TTC549 (cell line): ENCODE results near the gene COL5A3.
"Not testable (repeated sequence)": the region's sequence is repeated elsewhere in the genome, so short reads cannot be mapped to it uniquely, and the experiment has no call there.

ENCODE experiments used
- FAIRE-seq: peaks from 2 replicates; lab custom pipeline; 2012; peaks lifted over from hg19 to GRCh38; lab: Jason Lieb, UNC

COL5A3 gene

DNA sequence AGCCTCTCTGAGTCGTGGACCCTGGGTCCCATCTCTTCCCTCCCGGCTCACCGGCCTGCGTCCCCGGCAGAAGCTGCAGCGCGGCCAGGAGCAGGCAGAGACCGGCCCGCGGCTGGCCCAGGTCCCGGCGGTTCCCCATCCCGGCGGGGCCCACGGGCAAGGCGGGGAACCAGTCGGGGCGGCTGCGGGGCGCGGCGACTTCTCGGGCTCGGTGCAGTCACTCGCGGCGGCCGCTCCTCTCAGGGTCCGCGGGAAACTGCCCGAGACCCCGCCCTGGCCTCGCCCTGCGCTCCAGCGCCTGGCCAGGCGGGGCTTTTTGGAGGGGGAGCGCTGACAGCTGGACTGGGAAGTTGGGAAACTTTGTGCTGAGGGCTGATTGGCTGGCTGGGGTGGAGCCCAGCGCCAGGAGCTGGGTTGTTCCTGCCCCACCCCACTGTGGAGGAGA, at the start of gene COL5A3:
TSS of gene COL5A3 (minus strand) at position 258 of the 445 bp plus-strand sequence. CDS start at position 139, 119 bp downstream.
- FAIRE-seq = no peak

DNA sequence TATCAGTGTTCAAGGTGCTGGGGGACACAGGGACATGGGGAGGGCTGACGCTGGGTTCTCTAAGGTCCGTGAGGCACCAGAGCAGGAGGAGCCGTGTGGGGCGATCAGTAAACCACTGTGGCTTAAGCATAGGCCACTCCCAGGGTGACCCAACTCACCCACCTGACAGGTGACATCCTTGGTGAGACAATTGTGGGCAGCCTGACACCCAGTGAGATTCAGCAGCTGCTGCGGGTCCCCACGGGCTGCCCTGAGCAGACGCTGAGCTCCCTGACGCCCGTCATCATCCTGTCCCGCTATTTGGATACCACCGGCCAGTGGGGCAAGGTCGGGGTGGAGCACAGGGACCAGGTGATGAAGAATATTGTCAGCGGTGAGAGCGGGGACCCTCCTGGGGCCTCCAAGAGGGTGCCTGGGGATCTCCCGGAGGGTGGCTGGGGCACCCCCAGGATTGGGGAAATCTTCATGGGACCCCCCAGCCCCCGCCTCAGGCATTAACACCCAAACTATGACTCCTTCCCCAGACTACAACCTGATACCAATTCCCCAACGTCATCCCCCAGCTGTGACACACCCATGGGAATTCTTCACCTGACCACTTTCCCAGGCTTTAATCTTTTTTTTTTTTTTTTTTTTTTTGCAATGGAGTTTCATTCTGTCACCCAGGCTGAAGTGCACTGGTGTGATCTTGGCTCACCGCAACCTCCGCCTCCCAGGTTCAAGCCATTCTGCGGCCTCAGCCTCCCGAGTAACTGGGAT, 42.5 kb upstream of the COL5A3 start:
- no peak for FAIRE-seq

DNA sequence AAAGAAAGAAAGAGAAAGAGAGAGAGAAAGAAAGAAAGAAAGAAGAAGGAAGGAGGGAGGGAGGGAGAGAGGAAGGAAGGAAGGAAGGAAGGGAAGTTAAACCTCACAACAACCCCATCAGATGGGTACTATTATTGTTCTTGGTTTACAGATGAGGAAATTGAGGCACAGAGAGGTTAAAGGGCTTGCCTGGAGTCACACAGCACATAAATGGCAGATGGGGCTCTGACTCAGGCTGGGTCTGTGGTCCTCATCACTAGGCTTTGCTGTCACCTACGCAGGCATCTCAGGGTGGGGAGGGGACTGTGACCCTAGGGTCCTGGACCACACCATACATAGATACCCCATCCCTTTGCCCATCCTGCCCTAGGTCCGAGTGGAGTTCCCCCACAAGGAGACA, 39.3 kb upstream of the COL5A3 start:
- FAIRE-seq = no peak

DNA sequence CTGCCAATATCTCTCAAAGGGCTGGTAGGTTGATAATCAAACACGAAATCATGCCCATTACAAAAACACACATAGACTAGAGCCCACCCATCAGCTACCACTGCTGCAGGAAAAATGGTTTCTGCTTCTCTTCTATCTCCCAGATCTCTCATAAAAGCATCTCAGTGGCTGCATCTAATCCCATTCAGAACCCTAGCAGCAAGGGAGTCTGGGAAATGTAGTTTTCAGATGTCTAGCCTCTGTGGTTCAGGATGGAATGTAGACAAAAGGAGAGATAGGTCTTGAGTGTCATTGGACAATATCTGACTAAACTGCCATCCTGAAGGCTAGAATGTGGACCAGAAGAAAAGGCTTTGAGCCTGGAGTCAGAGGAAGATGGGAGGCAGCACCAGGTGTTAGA, 35.1 kb upstream of the COL5A3 start:
- no peak for FAIRE-seq

DNA sequence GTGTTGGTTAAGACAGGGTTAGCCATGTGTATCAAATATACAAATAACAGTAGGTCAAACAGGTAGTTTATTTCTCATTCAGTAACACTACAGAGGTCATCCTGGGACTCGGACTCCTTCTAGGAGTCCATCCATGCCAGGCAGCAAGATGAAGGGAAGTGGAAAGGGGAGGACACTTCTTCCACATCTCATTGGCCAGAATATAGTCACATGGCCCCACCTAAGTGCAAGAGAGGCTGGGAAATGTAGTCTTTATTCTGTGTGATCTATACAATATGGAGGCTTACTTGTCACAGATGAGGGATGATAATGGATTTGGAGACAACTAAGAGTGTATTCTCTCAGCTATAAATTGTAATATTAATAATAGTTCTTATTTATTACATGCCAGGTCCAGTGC, 34.1 kb upstream of the COL5A3 start:
- no peak for FAIRE-seq

DNA sequence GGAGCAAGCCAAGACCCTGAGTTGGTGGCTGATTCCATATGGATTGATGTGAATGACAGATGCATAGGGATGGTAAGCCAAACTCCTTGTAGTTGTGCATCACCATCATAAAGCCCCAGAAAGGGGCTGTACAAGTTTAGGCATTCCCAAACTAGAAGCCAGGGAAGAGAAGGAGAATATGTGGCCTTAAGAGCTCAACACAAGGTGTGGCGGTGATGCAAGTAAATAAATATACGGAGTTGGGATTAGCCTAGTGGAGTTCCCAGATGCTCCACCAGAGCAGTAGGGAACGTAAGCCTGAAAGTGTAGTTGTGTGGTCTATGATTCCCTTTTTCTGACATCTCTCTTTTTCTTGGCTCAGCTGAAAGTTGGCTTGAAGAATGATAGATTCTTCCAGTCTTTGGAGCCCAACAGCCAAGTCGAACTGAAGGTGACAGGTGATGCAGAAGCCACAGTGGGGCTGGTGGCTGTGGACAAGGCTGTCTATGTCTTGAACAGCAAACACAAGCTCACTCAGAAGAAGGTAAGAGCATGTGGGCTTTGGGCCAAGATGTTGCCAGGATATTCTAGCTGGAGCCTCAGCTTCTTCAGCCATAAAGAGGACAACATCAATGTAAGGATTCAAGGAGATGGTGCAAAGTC, 33.1 kb upstream of the COL5A3 start:
- FAIRE-seq = no peak

DNA sequence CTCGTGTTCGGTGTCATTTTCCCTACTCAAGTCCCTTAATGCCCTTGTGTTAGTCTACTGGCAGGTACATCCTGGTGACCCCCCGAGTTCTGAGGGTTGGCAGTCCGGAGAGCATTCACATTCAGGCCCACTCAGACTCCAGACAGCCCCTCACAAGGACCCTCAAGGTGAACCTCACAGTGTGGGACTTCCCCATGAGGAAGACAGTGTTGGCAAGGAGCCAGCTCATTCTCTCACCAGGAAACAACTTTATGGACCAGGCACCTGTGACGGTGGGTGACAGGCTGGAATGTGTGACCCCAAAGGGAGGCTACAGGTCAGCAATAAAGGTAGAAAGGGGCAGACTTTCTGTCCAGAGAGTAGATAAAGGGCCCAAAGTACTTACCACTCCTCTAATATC, 27.5 kb upstream of the COL5A3 start:
- no peak for FAIRE-seq

DNA sequence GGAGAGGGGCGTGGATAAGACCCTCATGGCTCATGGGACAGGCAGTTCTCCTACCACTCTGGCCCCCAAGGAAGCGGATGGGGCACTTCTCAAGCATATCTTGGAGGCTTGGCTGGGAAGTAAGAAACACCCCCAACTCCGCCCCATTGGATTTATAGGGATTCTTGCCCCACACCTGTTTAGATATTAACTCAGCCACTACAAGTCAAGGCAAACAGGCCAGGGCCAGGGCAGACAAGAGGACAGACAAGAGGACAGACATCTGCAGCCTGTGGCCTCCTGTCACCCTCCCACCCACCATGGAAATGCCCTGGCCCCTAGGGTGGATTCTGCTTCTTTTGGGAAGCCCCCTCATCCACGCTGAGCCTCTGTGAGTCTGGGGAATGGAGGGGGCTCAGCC, 27.1 kb upstream of the COL5A3 start:
- no peak for FAIRE-seq

DNA sequence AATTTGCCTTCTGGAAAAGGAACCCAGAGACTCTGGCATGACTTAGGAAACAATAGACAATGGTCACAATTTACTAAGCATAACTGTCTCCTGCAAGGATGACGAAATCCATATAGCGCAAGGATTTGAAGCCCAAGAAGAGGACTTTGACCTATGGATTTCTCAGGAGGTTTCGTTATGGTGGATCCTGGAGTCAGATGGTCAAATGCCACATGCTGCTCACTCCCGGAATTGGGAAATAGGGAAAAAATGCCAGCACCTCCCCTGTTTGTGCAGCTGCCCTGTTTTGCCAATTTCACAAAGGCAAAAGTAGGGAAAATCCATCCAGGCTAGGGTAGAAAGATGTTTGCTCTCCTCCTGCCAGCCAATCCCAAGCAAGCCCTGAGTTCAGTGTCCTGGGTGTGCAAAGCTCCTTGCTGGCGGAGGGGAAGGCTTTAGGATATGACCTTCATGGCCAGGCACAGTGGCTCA, 26.3 kb upstream of the COL5A3 start:
- FAIRE-seq = no peak

DNA sequence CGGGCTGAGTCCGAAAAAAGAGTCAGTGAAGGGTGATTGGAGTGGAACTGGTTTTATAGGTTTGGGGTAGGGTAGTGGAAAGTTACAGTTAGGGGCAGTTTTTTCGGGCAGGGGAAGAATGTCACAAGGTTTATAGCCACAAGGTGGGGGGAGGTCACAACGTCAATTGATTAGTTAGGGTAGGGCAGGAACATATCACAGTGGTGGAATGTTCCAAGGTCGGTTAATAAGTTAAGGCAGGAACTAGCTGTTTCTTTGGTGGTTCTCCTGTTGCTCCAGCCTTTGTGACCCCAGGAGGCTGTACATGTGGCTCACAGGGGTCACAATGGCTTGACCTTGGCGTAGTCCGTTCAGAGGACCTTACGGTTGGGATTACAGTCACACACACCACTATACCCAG, 23.3 kb upstream of the COL5A3 start:
- no peak for FAIRE-seq

DNA sequence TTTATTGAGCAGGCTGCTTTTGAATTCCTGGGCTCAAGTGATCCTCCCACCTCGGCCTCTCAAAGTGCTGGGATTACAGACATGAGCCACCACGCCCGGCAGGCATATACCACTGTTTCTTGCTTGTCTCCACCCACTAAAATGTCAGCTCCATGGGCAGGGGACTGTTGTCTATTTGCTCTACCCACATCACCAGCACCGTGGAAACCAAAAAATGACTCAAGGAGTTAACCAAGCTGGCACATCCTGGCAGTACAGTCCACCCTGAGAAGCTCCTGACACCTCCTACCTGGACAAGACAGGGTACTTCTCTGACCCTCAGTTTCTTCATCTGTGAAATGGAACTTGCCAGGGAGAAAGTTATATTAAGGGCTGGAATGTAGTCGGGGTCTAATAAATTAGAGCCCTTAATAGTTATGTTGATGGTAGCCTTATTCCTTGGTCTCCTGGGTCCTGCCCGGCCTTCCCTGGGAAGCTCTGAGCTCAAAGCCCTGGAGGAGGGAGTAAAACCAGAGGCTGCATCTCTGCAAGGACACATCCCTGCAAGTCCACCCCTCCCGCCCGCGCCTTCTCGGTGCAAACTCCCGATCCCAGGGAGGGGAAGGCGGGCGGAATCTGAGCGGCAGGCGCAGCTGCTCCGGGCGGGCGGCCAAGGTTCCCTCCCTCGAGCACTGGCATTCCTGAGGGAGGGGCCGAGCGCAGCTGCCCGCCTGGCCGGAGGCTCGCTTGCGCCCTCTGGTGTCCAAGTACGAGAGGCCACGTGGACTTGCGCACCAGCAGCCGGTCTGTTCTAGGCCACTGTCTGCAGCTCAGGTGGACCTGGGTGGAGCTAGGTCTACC, 17.1 kb upstream of the COL5A3 start:
- no peak for FAIRE-seq

DNA sequence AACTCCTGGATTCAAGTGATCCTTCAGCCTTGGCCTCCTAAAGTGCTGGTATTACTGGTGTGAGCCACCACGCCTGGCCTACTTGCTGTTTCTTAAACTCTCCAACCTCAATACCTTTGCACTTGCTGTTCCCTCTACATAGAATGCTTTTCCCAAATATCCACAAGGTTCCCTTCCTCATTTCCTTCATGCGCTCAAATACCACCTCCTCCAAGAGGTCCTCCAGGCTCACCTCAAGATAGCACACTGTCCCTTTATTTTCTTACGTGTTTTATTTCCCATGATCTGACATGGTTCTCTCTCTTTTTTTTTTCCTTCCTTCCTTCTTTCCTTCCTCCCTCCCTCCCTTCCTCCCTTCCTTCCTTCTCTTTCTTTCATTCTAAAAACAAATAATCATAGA, 16.4 kb upstream of the COL5A3 start:
- no peak for FAIRE-seq

DNA sequence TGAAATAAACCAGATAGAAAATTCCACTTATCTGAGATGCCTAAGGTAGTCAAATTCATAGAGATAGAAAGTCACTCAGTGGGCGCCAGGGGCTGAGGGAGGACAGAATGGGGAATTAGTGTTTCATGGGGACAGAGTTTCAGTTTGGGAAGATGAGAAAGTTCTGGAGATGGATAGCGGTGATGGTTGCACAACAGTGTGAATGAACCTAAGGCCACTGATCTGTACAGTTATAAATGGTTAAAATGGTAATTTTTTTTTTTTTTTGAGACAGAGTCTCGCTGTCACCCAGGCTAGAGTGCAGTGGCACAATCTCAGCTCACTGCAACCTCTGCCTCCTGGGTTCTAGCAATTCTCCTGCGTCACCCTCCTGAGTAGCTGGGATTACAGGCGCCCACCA, 12.8 kb upstream of the COL5A3 start:
- FAIRE-seq = not testable (repeated sequence)

DNA sequence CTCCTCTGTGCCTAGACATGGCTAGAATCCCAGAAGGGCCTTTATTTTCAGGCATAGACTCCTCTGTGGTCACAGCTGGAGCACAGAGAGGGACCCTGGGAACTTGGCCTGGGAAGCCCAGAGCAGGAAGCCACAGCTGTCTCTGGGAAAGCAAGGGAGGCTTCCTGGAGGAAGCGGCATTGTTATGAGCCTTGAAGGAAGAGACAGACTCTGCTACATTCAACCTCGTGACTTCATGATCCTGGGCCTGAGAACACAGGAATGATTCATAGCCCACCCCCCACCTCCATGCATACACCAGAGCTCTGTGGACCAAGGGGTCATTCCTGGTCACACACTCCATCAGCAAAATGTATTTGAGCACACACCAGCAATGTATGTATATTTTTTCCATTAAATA, 11.6 kb upstream of the COL5A3 start:
- FAIRE-seq = no peak

DNA sequence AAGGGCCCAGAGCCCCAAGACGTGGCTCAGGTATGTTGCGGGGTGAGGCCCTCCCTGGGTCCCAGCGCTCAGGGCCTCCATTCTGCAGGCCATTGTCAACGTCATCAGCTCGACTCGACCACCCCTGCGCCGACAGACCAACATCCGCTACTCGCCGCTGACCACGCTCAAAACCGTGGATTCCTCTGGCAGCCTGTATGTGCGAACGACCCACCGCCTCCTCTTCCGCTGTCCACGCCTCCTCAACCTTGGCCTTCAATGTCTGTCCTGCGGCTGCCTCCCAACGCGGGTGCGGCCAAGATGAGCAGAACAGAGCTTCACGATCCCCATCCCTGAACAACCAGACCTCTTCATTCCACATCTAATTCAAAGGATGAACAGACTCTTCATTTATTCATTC, 11.1 kb upstream of the COL5A3 start:
- FAIRE-seq = no peak

DNA sequence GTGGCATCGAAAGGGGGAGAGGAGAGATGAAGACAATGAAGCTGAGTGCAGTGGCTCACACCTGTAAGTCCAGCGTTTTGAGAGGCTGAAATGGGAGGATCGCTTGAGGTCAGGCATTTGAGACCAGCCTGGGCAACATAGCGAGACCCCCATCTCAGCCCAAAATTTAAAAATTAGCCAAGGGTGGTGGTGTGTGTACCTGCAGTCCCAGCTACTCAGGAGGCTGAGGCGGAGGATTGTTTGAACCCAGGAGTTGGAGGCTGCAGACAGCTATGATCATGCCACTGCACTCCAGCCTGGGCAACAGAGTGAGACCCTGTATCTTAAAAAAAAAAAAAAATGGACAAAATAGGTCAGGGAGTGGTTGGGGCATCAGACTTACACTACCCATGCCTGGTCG, 10.5 kb upstream of the COL5A3 start:
- no peak for FAIRE-seq

DNA sequence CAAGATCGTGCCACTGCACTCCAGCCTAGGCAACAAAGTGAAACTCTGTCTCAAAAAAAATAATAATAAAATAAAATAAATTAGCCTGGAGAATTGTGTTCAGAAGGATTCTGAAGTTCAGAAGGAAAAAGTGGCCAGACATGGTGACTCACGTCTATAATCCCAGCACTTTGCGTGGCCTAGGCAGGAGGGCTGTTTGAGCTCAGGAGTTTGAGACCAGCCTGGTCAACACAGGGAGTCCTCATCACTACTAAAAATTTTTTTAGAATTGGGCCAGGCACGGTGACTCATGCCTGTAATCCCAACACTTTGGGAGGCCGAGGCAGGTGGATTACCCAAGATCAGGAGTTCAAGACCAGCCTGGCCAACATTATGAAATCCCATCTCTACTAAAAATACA, 8.9 kb upstream of the COL5A3 start:
- no peak for FAIRE-seq

DNA sequence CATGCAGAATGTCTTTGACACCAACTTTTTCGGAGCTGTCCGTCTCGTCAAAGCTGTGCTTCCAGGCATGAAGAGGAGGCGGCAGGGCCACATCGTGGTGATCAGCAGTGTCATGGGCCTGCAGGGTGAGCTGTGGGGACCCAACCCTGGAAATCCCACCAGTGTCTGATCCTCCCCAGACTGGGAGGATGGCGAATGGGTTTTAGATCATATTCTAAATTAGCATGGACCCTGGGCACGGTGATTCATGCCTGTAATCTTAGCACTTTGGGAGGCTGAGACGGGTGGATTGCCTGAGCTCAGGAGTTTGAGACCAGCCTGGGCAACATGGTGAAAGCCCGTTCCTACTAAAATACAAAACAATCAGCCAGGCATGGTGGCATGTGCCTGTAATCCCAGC, 8.5 kb upstream of the COL5A3 start:
- no peak for FAIRE-seq

DNA sequence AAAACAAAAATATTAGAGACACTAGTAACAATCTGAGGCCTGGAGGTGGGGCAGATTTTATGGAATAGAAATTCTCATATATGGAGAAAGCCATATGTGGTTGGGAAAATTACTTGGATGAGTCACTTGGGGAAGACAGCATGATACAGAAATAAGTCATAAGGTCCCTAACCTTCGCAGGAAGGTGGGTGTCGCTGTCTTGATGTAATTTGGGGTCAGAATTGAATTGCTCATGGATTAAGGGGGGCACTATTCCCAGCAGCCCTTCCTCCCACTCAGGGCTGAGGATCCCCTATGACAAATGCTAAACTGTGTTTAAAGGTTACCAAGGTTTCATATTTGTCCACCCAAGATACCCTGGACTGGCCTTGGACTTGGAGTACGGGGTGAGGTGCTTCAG, 8.0 kb upstream of the COL5A3 start:
- FAIRE-seq = no peak

DNA sequence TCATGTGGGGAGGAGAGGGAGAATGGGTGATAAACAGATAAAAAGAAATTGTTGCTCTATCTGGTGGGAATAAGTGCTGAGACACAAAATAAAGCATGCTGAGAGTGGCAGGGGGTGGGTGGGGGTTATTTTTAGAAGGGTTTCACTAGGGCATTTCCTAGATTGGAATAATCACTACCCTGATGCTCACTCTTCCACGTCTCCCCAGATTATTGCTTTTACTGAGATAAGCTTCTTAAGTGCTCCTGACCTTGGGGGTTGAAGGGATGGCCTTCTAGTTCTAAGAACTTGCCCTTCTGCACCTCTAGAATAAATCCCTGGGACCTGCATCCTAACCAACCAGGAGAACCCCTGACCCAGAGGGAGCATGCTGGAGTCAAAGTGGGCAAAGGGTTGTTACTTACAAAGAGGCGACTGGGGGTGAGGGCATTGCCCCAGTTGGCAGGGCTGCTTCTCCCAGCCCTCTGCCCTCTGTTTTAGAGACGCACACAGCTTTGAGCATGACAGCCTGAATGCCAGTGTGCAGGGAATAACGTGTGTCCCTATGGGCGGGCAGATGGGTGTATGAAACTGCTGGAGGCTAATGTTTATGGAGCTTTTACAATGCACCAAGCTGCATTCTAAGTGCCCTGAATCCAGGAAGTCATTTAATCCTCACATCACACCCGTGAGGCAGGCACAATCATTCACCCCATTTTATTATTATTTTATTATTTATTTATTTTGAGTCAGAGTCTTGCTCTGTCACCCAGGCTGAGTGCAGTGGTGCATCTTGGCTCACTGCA, 3.7 kb upstream of the COL5A3 start:
- FAIRE-seq = no peak

DNA sequence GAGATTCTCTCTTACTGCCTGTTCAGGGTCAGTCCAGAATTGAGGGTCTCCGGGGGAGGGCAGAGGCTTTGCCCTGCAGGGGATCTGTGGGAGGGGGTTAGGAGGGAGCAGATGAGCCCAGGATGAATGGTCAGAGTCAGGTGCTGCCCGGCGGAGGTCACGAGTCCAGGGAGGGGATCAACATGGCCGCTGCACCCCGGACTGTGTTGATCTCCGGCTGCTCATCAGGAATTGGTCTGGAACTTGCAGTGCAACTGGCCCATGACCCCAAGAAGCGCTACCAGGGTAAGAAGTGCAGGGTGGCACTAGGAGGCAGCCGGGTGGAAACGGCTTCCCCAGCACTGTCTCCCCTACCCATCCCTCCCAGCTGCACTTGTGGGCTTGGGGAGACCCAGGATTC, 3.0 kb upstream of the COL5A3 start, which contains the start of gene RDH8:
TSS of gene RDH8 (plus strand) at position 168 of the 400 bp plus-strand sequence. CDS start at position 183, 15 bp downstream.
- FAIRE-seq = no peak

DNA sequence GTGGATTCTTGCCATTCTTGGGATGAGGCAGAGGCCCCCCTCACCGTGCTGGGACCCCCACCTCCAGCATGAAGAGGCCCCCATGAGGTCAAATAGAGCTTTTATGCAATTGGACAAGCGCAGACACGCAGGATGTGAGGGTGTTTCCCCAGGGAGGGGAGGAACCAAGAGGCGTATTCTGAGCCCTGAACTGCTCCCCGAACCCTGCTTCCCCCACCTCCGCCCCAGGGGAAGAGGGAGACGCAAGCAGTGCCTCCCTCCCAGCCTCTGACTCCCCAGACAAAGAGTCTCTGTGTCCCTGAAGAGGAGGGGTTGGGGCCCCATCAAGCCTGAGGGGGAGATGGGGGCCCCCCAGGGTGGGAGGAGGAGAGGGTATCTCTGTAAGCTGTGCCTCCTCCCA, 1.7 kb upstream of the COL5A3 start:
- FAIRE-seq = no peak
